Upper lobe of left lung (tissue), 6 donors: ENCODE measurements around the gene CRNKL1. TPM values are rescaled to one million over a fixed set of nuclear protein-coding genes. Genes with fewer than 3 reads are reported as not detected.

ENCODE experiments used
- ATAC-seq, 2 donors: fragments of 200-7000 bp; cut with Tn5 transposase; one replicate each; pipeline ENCODE4 v1.9.1; 2022; ENCODE audit warnings: mild to moderate bottlenecking in 2 of 2, moderate library complexity in 2 of 2; ENCODE audit not compliant: low FRiP score in 2 of 2
- DNase-seq, 2 donors: peaks; one replicate each; pipeline ENCODE4 v3.0.0-alpha.2; 2019 to 2020
- H3K27ac ChIP-seq, 4 donors: fragments of 200-600 bp; sonication (generic); one replicate each; pipeline ENCODE4 v1.5.1; 2016 to 2019
- H3K27me3 ChIP-seq, 4 donors: fragments of 200-600 bp; sonication (generic); one replicate each; pipeline ENCODE4 v1.5.1; 2017 to 2019
- H3K36me3 ChIP-seq, 4 donors: fragments of 200-600 bp; sonication (generic); one replicate each; pipeline ENCODE4 v1.5.1; 2016 to 2019
- H3K4me1 ChIP-seq, 4 donors: fragments of 200-600 bp; sonication (generic); one replicate each; pipeline ENCODE4 v1.5.1; 2018 to 2019
- H3K4me3 ChIP-seq, 4 donors: fragments of 200-600 bp; sonication (generic); one replicate each; pipeline ENCODE4 v1.5.1; 2017 to 2019; ENCODE audit warnings: mild to moderate bottlenecking in 2 of 4, moderate library complexity in 1 of 4
- H3K9me3 ChIP-seq, 4 donors: fragments of 200-600 bp; sonication (generic); one replicate each; pipeline ENCODE4 v1.5.1; 2018 to 2019
- EP300 ChIP-seq, 4 donors: sonication (generic); formaldehyde crosslinking; IDR thresholded peaks; one replicate each; pipeline ENCODE4 v1.5.1; 2017; ENCODE audit warnings: antibody characterized with exemption in 4 of 4, control low read depth in 2 of 4
- POLR2A ChIP-seq, 4 donors: fragments of 450-650 bp; IDR thresholded peaks; one replicate each; pipeline ENCODE4 v1.5.1; 2016 to 2017; ENCODE audit warnings: antibody characterized with exemption in 4 of 4, mild to moderate bottlenecking in 2 of 4
- POLR2AphosphoS5 ChIP-seq, 2 donors: sonication (generic); formaldehyde crosslinking; IDR thresholded peaks; one replicate each; pipeline ENCODE4 v1.5.1; 2017; ENCODE audit warnings: antibody characterized with exemption in 2 of 2
- WGBS, 2 donors: methylation state at CpG; one replicate each; pipeline ENCODE4 v1.1.5; 2017 to 2018; 5-methylcytosine and 5-hydroxymethylcytosine counted together
- total RNA-seq, 6 donors: library from RNA; depleted of rRNA in 4 of 6; stranded (reverse); fragments of >200 nt in 4 of 6; gene quantifications; one replicate each; pipeline versions ENCODE4 v1.1.0 to v1.2.1, GENCODE V29; 2016 to 2021
- TF ChIP-seq, protein P1 (sequence below), 6 experiments: fragments of 450-650 bp in 4 of 6; fragments of 200-600 bp in 2 of 6; sonication (generic) in 2 of 6; IDR thresholded peaks; one replicate each; pipeline ENCODE4 v1.5.1; 2016 to 2019; ENCODE audit warnings: antibody characterized with exemption in 6 of 6
- donor health status: DM: no; HTN: no; CAD: no; lungs with moderate emphysema.
- donor health status: DM: no; HTN: yes; CAD: no; lungs with severe emphysema.

CRNKL1 gene
- total RNA-seq, 6 donors from 2014 or later: 13.5 to 44.0 (median 18.4) TPM

GRCh38 chr20:19987046-19987445 is 65.2 kb downstream of the CRNKL1 start:
- DNase-seq (no peak), ATAC-seq (no peak)
- Histone ChIP-seq H3K9me3 (no peaks in the 10 kb centered on the region), H3K27ac (peak overlapping the region in 2 of 4 donors; percentile 7 to 9), H3K36me3 (peaks cover 0 to 29% (median 11%) of the 10 kb centered on the region in 4 donors), H3K4me3 (no peak overlapping the region), H3K4me1 (peaks cover 27 to 59% (median 48%) of the 10 kb centered on the region in 4 donors), H3K27me3 (no peaks in the 10 kb centered on the region)
- 75 to 79% methylated on average over 4 of the region's 4 CpGs for WGBS, 2 donors
- TF ChIP-seq POLR2AphosphoS5 (IDR thresholded peaks at IDR 0.05) (no peak), EP300 (IDR thresholded peaks at IDR 0.05) (no peak), POLR2A (IDR thresholded peaks at IDR 0.05) (no peak)
- TF ChIP-seq, protein P1, sequence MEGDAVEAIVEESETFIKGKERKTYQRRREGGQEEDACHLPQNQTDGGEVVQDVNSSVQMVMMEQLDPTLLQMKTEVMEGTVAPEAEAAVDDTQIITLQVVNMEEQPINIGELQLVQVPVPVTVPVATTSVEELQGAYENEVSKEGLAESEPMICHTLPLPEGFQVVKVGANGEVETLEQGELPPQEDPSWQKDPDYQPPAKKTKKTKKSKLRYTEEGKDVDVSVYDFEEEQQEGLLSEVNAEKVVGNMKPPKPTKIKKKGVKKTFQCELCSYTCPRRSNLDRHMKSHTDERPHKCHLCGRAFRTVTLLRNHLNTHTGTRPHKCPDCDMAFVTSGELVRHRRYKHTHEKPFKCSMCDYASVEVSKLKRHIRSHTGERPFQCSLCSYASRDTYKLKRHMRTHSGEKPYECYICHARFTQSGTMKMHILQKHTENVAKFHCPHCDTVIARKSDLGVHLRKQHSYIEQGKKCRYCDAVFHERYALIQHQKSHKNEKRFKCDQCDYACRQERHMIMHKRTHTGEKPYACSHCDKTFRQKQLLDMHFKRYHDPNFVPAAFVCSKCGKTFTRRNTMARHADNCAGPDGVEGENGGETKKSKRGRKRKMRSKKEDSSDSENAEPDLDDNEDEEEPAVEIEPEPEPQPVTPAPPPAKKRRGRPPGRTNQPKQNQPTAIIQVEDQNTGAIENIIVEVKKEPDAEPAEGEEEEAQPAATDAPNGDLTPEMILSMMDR (IDR thresholded peaks at IDR 0.05): no peak

DNA sequence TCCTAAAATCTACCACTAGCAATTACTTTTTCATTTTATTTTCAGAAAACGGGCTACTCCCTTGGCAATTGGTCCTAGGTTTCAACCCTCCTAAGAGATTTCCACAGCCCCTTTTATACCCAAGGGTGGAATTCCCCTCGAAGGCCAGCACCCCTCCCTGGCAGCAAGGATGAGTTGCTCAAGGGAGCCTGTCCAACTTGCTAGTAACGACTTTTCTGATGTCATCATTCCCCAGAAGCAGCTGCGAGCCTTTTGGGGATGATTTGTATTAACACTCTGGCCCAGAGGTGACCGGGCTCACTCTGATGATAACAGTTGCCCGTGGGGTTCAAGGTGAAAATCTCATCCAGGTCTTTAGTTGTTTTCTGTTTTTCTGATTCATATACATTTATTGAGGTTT is 65.8 kb downstream of the CRNKL1 start:
- peak overlapping the region; percentile 7 to 55 (median 12) for H3K27ac ChIP-seq
- TF ChIP-seq POLR2AphosphoS5 (IDR thresholded peaks at IDR 0.05) (no peak), POLR2A (IDR thresholded peaks at IDR 0.05) (no peak), EP300 (IDR thresholded peaks at IDR 0.05) (no peak)
- TF ChIP-seq, protein P1 (IDR thresholded peaks at IDR 0.05): no peak
- peaks cover 0 to 30% (median 9%) of the 10 kb centered on the region in 4 donors for H3K36me3 ChIP-seq
- H3K4me3 ChIP-seq: no peak overlapping the region
- peaks cover 26 to 60% (median 48%) of the 10 kb centered on the region in 4 donors for H3K4me1 ChIP-seq
- no peaks in the 10 kb centered on the region for H3K27me3 ChIP-seq
- no peaks in the 10 kb centered on the region for H3K9me3 ChIP-seq
- WGBS, 2 donors: 37 to 40% methylated on average over 6 of the region's 6 CpGs
- ATAC-seq (peak in 1 of 2 donors; percentile 41), DNase-seq (no peak)

Other genes with a start within 250 kb of the CRNKL1 start
- gene NAA20, start 35.1 kb downstream of the CRNKL1 start, total RNA-seq: 10 to 100 TPM; 17.8 to 56.5 (median 49.4) TPM
- 10 to 100 TPM in 2 of 6 donors, 1 to 10 TPM in 3, under 1 TPM in 1; 0.37 to 14.3 (median 6.1) TPM for gene CFAP61, start 66 bp upstream of the CRNKL1 start, total RNA-seq